SHP77 (cell line): ENCODE measurements around the gene DNAJC16.
A peak's percentile ranks its signal among the peaks of the same experiment; 100 is the strongest.
"Not testable (repeated sequence)": the region's sequence is repeated elsewhere in the genome, so short reads cannot be mapped to it uniquely, and the experiment has no call there.

Experiments
- DNase-seq, 2 experiments: peaks; one replicate each; lab custom pipeline; 2025; lab: John Stamatoyannopoulos, UW

The DNAJC16 gene

DNA sequence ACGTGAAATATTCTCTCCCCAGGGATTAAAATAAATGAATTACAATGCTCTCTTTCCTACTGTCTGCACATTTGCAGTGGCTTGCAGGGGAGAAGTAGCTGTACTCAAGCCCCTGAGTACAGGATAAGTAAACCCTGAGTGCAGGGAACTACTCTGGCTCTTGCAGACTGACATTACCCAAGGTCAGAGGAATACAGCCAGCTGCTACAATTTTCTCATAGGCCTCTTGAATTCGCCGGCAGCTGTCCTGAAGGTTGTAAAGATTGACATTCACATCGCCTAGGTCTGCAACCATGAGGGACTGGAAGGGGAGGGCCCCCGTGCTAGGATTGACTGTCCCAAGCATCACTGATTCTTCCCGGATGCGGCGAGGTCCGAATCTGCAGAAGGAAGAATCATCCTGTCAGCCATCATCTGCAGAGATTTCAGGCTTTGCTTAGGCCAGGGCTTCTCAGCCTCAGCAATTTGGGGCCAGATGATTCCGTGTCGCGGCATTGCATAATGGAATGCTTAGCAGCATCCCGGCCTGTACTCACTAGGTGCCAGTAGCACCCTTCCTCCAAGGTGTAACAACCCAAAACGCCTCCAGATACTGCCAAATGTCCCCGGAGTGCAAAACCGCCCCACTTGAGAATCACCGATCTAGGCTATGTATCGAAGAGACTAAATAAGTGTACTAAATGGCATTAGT is 56.5 kb downstream of the DNAJC16 start:
- DNase-seq = no peak

DNA sequence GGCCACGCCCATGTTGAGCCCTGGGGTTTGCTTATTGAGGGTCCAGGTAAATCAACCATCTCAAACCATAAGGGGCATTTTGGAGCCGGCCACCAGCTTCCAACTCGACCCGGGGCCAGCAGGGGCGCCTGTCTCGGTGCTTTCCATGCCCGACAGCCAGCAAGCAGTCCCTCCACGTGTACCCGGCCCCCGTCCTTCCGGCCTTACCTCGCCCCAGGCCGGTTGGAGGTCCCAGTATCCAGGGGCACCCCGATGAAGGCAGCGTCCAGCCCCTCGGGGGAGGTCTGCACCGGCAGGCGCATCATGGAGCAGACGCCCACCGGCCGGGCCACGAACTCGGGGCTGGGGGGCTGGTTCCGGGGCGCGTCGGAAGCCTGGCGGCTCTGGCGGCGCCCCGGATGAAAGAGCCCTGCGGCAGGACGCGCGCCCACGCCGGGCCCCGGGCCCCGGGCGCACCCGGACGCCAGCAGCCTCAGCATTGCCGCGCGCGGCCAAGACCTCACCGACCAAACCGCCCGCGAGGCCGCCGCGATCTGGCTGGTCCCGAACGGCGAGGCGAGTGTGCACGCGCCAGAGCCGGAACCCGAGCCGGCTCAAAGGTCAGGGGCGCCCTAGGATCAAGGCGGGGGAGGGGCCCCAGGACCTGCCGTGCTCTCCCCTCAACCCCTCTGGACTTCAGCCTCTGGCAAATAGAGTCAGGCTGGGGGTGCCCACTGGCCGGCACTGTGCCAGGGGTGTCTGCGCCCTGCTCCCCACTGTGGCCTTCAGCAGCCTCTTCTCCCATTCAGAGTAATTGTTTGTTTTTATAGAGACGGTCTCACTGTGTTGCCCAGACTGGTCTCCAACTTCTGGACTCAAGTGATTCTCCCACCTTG is 58.1 kb downstream of the DNAJC16 start, which contains the start of gene AGMAT:
Gene AGMAT (minus strand): TSS at position 563 of the 875 bp plus-strand sequence. CDS start 84 bp downstream, at position 479.
- no peak for DNase-seq

DNA sequence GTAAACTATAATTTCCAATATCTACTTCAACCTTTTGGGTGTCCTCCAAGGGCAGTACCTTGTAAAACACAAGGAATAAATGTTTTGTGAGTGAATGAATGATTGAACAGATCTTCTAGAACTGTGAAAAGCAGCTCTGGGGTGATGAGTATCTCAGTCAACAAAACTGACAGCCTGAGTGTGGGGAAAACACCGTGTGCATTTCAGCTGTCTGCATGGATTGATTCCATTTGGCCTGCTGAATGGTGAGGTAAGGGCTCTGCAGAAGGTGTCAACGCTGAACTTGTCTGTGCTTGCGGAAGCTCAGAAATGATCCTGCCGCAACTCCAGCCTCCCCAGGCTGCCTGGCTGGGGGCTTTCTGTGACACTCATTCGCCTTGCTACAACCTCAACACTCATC is 65.6 kb downstream of the DNAJC16 start:
- DNase-seq = no peak

DNA sequence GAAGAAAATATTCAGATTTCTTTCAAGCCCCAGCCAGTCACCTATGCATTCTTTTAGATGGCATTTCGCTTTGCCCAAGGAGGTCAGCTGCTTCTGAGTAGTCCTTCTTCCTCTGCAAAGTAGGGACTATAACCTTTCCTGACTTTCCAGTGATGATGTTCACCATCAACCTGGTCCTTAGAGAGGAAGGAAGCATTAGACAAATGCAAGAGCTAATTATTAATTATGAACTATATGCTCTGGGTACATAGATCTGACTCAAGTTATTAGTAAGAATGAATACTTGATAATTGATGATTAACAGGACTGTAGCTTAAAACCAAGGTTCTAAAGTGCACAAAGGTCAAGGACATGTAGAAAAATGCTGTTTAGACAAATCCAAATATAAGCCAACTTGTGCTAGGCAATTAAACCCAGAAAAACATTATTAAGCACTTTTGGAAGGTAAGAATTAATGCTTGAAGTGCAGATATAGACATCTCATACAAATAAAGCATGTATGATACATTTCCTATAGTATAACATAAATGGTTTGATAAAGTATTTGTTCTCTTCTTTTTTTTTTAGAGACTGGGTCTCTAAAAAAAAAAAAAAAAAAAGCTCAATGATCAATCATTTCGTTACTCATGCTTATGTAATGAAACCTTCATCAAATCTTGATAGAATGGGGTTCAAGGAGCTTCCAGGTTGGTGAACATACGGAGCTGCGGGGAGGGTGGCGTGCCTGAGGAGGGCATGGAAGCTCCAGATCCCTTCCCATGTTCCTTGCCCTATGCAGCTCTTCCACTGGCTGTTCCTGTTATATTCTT is 69.4 kb downstream of the DNAJC16 start:
- no peak for DNase-seq

DNA sequence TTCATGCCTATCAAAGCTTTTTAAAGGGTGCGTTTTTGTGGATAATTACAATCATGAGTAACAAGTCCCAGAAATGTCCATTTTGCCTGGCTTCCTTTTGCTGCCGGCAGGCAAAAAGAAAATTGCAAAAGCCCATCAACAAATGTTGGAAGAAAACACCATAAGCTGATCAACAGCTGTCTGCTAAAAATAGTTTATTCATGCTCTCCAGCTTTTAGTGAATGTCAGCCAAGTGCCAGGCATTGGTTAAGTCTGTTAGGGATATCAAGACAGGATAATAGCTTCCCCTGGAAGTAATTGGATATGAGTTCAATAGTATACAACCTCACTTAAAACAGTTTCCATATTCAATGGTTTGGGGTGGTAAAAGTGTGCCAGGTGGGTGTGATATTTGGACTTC is 71.8 kb downstream of the DNAJC16 start:
- no peak for DNase-seq

DNA sequence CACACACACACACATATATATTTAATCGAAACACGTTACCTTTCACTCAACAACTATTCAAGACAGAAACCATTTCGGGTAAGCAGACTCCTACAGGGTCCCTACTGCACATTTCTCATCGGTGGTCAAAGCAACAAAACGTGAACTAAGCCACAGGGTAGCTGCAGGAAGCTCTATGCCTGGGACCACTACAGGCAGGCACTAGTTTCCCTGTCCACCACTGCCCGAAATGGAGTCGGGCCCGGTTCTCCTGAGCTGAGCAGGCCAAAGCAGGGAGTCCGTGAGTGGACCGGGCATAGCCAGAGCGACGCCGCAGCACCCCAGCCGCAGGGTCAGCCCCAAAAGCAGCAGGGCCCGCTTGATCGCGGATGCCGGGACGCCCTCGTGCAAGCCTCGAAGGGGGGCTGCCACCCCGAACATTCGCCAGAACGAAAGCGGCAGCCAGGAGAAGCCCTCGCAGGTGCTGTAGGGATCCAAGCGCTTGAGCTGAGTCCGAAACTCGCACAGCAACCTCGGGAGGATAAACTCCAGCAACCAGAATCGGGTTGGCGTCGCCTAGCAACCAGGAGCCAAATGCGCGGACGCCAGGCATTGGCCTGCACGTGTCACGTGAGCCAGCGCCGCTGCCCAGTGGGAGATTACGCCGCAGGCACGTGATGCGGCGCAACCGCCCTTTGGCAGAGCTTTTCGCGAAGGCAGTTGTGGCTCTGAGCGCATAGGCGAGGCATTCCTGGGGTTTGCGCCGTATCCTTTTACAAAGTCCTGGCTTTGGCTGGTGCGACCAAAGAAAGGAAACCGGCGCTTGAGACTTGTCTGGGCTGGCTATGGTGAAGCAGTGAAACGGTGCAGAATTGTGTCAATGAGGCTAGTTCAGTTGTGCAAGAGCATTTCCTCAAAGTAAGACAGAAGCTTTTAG is 76.7 kb downstream of the DNAJC16 start:
- peak; percentile 97 to 98 for DNase-seq

DNA sequence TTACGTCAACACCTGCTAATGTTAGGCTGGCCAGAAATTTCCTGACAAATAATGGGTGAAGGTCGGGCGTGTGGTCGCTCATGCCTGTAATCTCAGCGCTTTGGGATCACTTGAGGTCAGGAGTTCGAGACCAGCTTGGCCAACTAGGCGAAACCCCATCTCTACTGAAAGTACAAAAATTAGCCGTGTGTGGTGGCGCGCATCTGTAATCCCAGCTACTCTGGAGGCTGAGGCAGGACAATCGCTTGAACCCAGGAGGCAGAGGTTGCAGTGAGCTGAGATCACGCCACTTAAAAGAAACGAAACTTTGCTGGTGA is 77.3 kb downstream of the DNAJC16 start:
- not testable (repeated sequence) for DNase-seq

DNA sequence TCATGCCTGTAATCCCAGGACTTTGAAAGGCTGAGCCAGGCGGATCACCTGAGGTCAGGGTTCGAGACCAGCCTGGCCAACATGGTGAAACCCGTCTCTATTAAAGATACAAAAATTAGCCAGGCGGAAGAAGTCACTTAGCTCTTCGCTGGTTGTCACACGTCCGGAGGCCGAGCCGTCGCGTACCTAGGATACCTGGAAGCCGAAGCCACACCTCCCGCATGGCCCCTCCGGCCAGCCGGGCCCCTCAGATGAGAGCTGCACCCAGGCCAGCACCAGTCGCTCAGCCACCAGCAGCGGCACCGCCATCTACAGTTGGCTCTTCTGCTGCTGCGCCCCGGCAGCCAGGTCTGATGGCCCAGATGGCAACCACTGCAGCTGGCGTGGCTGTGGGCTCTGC is 77.8 kb downstream of the DNAJC16 start:
- not testable (repeated sequence) for DNase-seq

DNA sequence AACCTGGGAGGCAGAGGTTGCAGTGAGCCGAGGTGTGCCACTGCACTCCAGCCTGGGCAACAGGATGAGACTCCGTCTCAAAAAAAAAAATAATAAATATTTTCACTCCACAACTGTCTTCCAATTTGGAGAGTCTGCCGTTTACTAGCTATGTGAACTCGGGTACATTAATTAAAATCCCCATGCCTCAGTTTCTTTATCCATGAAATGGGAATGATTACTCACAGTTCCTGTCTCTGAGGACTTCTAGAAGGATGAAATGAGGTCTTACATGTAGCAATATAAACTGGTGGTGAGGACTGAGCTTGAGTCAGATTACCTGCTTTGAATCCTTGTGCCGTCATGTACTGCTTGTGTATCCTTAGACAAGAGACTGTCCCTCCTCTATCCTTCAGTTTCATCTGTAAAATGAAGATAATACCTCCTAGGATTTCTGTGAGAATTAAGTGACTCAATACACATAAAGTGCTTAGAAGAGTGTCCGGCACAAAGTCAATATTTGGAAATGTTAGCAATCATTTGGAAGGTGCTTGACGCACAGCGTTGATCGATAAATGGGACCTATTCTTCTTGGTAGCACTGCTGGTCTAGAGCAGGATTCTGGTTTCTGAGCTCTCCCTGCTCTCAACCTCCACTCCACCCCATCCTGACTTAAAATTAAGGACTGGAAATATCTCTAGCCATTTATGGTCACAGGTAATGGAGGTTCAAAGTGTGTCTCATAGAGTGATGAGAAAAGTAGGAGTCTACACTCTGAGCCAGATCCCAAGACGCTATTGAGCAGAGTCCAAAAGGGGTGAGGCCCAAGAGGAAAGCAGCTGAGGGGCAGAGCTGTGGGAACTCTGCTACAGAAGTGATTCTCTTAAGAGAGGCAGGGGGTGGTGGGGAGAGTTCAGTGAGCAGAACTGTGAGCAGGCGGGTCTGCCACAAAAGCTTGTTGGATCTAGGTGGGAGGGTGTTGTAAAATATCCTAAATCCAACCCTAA is 79.0 kb downstream of the DNAJC16 start:
- DNase-seq = no peak

DNA sequence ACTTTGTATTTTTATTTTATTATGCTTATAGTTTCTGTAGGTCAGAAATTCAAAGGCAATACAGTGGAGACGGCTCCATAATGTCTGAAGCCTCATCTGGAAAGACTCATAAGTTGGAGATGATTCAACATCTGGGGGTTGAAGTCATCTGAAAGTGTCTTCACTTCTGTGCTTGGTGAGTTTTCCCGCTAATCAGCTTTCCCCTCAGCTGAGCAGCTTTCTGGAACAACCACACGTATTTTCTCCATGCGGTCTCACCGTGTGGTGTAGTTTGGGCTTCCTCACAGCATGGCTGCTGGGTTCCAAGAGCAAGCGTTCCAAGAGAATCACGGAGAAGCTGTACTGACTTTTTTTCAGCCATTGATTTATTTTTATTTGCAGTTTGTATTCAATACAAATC is 83.0 kb downstream of the DNAJC16 start:
- DNase-seq = no peak

DNA sequence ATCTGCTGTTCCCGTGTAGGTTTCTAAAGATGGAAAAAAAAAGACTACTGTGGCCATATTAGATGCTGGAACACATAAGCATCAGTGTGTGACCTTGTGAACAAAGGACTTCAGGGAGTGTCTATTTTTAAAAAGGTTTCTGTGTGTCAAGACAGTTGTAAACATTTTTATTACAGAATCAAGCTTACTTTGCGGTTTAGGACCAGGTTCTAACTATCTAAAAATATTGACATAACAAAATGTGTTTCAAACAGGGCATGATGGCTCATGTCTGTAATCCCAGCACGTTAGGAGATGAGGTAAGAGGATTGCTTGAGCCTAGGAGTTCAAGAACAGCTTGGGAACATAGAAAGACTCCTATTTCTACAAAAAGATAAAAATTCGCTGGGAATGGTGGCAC is 83.5 kb downstream of the DNAJC16 start:
- DNase-seq = no peak

DNA sequence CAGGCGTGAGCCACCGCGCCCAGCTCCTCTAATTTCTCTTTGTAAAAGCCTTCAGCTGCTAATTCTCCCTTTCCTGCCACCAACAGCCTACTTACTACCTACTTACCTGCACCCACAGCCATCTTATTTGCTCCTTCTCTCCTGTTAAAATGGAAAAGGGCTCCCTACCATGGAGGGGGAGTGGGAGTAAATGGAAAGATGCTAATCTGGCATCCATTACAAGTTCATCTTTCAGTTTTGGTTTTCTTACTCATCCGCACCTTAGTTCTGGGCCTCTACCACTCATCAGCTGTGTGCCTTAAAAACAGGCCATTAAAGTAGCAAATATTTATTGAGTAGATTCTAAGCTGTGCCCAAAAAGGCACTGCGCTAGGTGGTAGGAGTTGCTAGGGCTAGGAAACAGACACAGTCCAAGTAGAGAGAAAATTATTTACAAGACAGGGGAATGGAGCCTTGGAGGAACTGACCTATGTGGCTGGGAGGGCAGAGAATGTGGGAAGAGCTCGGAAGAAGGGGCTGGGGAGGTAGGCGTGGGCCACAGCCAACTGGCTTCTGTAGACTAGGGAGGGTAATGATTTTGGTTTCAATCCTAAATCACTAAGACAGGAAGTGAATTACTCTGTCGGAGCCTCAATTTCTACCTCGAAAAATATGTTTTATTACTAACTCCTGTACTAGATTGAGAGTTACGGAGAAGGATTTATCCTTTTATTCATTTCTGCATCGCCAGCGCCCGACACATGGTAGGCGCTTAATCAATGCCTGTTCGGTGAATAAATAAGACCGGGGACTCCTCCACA is 89.9 kb downstream of the DNAJC16 start:
- DNase-seq = no peak

DNA sequence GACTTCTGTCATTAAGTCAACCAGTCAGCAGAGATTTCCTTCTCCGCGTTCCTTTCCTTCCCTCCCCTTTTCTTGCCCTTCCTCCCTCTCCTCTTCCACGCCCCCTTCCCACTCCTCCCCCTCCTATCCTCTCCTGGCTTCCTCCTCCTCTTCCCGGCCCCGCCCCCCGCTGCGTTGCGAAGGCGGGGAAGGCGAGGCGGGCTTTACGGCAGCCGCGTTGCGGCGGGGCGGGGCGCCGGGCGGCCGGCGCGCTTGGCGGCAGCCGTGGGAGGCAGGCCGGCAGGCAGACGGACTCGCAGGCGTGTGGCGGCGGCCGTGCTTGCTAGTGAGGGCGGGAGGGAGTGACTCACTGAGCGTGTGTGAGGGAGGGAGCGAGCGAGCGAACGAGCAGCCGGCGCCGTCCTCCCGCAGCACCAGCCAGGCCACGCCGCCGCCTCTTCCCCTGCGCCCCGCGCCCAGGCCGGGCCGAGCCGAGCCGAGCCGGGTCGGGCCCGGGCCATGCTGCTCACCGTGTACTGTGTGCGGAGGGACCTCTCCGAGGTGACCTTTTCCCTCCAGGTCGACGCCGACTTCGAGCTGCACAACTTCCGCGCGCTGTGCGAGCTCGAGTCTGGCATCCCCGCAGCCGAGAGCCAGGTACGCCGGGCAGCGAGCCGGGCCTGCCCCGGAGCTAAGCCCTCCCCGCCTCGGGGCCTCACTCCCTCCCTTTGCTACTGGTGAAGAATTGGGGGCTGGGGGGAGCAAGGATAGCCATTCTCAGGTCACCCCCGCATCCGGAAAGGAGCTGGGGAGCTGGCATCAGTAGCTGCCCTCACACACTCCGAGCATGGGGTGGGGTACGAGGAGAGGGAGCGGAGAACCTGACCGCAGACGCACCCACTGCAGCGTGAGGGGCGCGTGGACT is 90.8 kb downstream of the DNAJC16 start, which contains the start of gene DDI2:
Gene DDI2 (plus strand): TSS at position 286 of the 904 bp plus-strand sequence. CDS start 213 bp downstream, at position 499.
- DNase-seq = peak; percentile 90 to 95

DNA sequence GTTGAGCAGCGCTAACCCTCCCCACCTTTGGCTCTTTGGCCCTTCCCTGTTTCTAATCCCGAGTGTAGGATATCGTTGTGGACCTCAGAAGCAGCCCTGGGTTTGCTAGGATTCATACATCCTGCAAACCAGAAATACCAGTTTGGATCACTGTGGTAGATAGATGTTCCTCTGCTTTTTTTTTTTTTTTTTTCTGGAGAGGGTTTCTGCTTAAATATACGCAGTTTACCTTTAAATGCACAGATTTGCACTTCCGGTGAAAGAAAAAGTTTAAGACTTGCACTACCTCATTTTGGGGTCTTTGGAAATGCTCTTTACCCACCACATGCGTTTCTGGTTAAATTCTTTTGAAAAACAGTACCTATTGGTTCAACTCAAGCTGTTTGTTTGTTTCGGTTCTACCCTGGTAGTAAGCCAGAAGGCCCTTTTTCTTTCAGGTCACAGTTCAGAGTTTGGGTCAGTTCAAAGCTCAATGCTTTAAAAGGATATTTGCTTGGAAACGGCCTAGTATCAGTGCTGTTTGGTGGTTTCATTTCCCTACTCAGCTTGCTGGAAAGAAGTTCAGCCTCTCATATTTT is 91.5 kb downstream of the DNAJC16 start:
- DNase-seq = no peak

DNA sequence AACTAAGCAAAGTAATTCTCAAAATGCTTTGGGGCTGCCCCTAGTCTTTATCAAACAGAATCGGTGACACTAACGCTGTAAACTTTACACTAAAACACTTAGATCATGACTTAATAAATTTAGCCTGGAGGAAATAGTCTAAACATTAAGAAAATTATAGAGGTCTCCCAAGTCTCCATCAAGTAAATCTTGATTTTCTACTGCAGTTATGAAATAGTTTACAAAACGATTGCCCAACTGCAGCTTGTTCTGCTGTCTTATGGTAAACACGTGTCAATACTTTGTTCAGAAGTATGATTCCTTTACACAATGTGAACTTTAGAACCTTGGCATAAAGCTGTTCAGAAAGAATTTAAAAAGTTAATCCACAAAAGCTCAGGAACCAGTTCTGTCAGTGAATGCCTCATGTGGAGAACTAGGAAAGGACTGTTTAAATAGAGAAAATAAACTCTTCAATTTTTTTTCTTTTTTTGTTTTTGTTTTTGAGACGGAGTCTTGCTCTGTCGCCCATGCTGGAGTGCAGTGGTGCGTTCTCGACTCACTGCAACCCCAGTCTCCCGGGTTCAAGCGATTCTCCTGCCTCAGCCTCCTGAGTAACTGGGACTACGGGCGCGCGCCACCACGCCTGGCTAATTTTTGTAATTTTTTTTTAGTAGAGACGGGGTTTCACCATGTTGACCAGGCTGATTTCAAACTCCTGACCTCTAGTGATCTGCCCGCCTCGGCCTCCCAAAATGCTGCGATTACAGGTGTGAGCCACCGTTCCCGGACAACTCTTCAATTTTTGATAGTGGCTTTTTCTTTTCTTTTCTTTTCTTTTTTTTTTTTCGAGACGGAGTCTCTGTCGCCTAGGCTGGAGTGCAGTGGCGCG is 92.2 kb downstream of the DNAJC16 start:
- no peak for DNase-seq

DNA sequence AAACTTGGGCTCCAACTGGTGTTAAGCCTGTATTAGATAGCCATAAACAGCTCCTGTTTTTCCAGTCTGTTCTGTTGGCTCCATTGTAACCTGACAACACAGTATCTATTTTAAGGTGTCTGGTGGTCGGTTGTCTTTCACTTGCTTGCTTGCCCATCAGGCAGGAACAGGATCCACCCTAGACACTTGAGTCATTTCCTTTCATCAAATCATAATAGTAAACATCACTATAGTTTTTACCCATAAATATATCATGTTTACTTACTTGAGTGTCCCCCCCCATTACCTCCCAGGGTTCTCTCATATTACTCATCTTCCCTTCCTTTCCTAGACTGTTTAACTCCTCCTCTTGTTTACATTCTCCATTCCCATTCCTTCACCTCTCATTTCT is 93.5 kb downstream of the DNAJC16 start:
- DNase-seq = no peak
